Activated CD4-positive, CD25-positive, alpha-beta regulatory T cell (primary cell): Measurements from ENCODE around the gene TMEM144.
"Not testable (repeated sequence)": the region's sequence is repeated elsewhere in the genome, so short reads cannot be mapped to it uniquely, and the experiment has no call there.

Experiments used
- DNase-seq, 4 experiments: peaks; one replicate each; lab custom pipeline; 2025; lab: John Stamatoyannopoulos, UW

The TMEM144 gene

GRCh38 chr4:158192439-158193158, 17.7 kb upstream of the TMEM144 start:
- DNase-seq: no peak

DNA sequence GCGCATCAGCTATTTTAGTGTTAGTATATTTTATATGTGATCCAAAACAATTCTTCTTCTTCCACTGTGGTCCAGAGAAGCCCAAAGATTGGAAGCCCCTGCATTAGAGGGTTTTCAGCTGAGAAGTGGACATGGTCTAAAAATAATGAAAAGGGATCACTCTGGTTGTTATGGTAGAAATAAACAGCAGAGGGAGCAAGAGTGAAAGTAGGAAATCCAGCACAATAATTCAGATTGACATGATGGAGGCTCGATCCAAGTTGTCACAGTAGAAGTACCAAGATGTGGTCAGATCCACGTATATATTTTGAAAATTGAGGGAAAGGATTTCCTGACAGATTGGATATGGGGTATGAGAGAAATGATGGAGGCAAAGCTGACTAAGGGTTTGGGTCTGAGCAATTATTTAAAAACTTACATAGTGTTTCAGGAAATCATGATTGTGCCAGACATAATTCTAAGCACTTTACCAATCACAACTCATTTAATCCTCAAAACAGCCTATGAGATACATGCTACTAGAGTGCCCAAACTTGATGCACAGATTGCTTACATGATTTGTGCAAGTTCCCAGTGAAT, 17.0 kb upstream of the TMEM144 start:
- DNase-seq: no peak

DNA sequence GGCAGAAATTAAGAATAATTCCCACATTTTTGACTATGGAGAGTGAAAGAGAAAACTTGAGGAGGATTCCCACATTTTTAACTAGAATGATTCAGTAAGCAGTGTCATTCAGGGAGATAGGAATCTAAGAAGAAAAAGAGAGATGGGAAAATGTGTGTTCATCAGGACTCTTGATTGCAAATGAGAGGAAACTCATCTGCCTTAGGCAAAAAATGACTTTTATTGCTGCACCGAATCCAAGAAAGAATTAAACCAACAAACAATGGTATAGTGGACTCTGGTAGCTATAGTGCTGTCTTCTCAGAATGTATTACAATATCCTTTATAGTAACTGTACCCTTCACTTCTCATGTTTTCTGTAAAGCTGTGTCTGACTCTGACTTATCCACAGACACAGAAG, 15.0 kb upstream of the TMEM144 start:
- DNase-seq: no peak

- DNase-seq: no peak
Measured at GRCh38 chr4:158197194-158197776, 13.0 kb upstream of the TMEM144 start.

- DNase-seq: no peak
Measured at GRCh38 chr4:158200214-158200613, 10.1 kb upstream of the TMEM144 start.

DNA sequence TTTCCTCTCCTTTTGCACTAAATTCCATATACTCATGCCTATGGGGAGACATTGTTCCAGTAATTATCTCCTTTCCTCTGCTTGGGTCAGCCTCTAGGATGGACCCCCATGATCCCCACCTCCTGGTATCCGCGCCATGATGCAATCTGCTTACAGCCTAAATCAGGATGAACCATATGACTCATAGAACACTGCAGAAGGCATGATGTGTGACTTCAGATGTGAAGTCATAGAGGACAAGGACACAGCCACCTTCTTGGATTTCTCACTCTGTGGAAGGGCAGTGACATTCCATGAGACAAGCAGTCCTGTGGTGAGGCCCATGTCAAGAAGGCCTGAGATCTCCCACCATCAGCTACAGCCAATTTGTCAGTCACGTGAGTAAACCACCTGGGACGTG, 9.0 kb upstream of the TMEM144 start:
- DNase-seq: no peak

GRCh38 chr4:158201876-158202275, 8.4 kb upstream of the TMEM144 start:
- no peak for DNase-seq

DNA sequence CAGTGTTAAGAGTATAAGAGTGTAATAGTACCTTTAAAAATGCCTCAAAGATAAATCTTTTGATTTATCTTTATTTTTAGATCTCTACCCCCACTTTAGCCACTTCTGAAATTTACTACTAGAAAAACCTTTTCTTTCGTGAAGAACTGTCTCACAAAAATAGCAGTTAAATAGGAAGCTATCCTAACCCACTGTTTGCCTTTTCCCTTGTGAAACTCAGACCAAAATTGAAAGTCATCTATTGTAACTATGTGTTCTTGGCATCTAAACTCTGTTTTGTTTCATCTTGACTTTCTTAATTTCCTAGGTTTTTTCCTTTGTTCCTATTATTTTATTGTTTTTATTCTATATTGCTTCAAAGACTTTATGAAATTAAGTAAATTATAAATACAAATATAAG, 7.8 kb upstream of the TMEM144 start:
- no peak for DNase-seq

GRCh38 chr4:158203436-158203835, 6.8 kb upstream of the TMEM144 start:
- DNase-seq: no peak

DNA sequence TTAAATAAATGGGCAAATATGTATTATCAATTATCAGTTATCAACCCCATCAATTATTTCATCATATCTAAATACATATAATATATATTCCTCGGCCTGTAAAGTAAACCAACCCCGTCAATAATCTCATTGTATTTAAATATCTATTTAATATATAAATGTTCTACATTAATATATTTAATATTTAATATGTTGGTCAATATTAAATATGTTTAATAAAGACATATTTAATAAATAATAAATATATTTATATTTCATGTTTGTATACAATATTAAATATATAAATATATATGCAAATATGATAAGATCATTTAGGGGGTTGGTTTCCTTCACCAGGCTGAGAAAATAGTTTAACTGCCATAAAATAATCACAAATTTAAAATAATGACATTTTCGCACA, 6.4 kb upstream of the TMEM144 start:
- no peak for DNase-seq

GRCh38 chr4:158208963-158209640, 1.2 kb upstream of the TMEM144 start:
- DNase-seq: no peak

- DNase-seq: no peak
Measured at GRCh38 chr4:158211222-158211621, 936 bp downstream of the TMEM144 start.

GRCh38 chr4:158213466-158213865, 3.2 kb downstream of the TMEM144 start:
- DNase-seq: no peak

DNA sequence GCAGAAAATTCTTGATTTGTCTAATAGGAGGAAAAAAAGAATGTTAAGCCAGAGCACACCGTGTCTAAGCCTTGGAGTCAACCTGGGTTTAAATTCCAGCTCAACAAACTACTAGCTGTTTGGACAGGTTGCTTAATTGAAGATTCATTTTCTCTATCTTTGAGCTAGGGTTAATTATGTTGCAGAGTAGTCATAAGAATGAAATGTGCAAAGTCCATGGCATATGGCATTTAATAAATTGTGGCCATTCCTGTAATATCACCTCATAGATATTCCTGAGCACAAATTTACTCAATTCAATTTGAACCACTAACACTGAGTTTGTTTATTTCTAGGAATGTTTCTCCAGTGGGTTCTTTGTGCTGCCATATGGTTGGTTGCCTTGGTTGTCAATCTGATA, 4.6 kb downstream of the TMEM144 start:
- DNase-seq: no peak

GRCh38 chr4:158217763-158218162, 7.5 kb downstream of the TMEM144 start:
- DNase-seq: no peak

GRCh38 chr4:158219623-158220022, 9.3 kb downstream of the TMEM144 start:
- no peak for DNase-seq

DNA sequence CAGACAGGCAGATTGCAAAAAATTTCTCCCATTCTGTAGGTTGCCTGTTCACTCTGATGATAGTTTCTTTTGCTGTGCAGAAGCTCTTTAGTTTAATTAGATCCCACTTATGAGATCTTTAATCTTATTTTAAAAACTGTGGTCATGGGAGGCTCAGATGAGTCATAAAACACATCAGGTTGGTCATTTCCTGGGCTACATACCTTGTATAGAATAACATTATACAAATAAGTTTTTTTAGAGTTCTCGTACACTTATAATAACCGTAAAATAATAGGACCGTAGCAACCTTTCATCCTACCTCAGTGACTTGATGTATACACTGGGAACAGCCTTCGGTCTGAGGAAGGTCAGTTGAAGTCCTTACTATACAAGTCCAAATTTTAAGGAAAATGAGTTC, 14.0 kb downstream of the TMEM144 start:
- DNase-seq: not testable (repeated sequence)

GRCh38 chr4:158224999-158225398, 14.7 kb downstream of the TMEM144 start:
- not testable (repeated sequence) for DNase-seq

GRCh38 chr4:158227880-158228279, 17.6 kb downstream of the TMEM144 start:
- not testable (repeated sequence) for DNase-seq

DNA sequence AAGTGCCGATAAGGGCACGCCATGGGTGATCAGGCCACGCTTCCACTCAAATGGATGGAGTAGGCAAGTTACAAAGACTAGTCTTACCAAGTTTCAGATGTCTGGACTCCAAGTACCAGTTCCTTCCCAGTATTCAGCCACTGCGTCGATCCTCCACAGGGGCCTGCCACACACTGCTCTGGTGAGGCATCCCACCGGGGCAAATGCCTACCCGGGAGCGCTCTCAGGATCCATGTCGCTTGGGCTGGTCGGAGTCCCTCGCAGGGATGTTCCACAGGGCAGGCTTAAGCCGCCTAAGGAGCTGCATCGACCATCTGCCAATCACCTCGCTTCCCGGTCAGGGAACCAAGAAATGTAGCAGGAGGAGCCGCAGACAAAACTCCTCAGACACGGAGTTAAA, 18.1 kb downstream of the TMEM144 start:
- not testable (repeated sequence) for DNase-seq

DNA sequence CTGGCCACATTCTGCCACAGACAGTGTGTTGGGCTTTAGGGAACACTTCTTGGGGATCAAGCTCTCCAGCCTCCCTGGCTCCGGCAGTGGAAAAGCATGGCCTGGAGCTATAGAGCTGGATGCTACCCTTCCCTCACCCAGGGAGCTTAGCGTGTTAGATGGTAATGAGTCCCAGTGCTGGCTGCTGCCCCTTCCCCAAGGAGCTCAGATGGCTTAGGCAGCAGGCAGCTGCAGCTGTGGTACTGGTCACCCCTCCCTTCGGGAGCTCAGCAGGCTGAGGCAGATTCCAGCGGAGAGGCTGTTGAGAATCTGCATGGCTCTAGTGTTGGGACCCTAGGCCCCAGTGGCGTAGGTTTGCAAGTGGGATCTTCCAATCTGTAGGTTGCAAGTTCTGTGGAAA, 19.5 kb downstream of the TMEM144 start:
- DNase-seq: no peak

GRCh38 chr4:158234671-158235070, 24.4 kb downstream of the TMEM144 start:
- DNase-seq: no peak
